NCI-H748 (cell line): ENCODE data around the gene WSB1.

Experiments used
- DNase-seq: peaks from one replicate; lab custom pipeline; 2025; ENCODE audit not compliant: unreplicated experiment; lab: John Stamatoyannopoulos, UW

WSB1 gene

DNA sequence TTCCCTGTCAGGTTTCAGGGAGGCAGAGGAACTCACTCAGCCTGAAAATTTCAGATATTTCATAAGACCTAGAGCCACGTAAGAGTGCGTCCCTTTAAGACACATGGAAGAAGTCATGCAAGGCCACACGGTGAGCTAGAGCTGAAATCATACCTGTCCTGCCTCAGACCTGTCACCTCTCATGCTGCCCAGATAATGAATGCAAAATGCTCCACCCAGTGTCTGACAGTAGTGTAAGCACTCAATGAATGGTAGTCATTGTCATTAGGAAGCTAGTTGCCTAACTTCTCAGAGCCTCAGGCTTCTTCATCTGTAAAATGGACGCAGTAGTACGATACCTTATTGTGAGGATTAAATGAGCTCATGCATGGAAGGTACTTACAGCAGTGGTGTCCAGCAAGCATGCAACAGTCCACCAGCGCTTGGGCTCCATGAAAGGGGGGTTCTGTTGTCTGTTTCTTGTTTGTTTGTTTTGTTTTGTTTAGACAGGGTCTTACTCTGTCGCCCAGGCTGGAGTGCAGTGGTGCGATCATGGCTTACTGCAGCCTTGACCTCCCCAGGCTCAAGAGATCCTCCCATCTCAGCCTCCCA, 60.7 kb downstream of the WSB1 start:
- DNase-seq, result peak; percentile 34

DNA sequence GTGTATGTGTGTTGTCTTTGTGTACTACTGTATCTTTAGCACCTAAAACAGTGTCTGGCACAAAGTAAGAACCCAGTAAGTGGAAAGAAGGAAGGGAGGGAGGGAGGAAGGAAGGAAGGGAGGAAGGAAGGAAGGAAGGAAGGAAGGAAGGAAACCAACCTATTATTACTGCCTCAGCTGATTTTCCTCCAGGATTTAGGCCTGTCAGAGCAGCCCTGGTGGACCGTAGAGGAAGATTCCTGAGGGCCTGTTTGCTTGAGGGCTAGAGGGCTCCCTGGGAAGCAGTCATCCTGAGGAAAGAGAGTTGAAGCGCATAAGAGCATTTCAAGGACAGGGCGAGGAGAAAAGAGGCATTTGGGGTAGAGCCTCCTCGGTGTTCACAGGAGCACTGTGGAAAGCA, 61.5 kb downstream of the WSB1 start:
- DNase-seq, result no peak

DNA sequence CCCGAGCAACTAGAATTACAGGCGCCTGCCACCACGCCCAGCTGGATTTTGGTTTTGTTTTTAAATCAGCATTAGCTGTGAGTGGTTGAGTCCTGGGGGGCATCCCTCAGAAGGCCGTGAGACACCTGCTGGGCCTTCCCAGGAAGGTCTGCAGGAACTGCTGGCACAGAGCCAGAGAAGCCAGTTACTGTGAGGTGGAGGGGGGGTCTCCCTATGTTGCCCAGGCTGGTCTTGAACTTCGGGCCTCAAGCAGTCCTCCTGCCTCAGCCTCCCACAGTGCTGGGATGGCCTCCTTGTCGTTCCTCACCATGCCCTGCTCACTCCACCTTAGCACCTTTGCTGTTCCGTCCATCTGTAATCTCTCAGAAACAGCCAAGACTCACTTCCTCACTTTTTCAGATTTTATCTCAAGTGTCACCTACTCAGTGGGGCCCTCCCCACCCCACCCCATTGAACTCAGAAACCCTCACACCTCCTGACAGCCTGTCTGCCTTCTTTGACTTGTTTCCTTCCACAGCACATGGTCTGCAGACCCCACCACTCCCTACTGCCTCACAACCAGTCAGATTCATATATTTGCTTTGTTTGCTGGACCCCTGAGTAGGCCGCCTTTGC, 62.3 kb downstream of the WSB1 start:
- peak; percentile 31 for DNase-seq

DNA sequence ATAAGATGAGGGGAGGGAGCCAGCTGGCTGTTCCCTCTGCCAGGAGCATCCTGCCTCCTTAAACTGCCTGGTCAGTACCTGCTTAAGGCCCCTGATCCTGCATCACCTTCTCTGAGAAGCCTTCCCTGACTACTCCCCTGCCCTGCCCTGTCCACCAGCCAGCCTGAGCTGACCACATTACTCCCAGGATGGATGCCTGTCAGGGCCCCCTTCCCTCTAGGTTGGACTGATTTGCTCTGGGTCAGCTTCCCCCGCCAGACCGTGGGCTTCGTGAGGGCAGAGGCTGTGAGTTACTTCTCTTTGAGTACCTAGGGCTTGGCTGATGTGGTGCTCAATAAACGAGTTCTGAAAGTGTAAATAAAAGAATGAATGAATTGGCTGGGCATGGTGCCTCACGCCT, 63.3 kb downstream of the WSB1 start:
- no peak for DNase-seq

DNA sequence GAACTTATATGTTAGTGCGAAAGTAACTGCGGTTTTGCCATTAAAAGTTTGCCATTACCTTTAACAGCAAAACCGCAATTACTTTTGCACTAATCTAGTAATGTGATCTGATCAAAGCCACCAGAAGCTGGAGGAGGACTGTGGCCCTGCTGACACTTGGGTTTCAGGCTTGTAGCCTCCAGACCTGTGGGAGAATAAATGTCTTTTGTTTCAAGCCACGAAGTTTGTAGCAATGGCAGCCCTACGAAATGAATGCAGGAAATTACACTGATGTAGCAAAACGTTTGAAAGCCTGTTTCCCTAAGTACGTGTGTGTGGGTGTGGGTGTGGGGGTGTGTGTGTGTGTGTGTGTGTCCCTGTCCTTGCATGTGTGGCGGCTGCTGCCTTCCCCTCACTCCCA, 66.6 kb downstream of the WSB1 start:
- DNase-seq, result no peak

DNA sequence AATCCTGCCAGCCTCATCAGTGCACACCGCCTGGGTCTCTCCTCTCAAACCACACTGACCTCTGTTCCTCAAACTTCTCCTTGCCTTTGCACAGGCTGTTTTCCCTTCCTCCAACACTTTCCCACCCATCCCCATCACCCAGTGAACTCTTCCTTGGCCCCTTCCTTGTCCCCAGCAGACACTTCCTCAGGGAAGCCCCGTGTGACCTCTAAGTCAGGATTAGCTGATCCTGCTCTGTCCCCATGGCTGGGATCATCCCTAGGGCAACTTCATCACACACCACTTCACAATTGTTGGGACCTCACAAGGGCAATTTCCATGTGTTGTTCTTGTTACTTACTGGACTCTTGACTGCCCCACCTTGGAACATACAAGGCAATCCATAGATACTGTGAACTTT, 67.8 kb downstream of the WSB1 start:
- no peak for DNase-seq

DNA sequence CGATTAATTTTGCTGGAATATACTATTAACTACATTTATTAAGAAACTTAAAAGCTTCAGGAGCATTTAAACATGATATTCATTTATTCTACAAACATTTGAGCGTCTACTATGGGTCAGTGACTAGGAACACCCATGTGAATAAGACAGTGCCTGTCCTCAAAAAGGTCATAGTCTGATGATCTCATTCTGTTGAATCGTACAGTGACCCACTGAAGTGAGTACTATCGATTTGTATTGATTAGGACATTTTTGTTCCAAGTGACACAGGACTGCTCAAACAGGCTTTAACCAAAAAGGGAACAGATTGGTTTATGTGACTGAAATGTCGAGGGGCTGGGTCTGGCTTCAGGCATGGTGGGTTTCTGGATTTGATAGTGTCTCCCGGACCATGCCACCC, 68.6 kb downstream of the WSB1 start:
- no peak for DNase-seq

DNA sequence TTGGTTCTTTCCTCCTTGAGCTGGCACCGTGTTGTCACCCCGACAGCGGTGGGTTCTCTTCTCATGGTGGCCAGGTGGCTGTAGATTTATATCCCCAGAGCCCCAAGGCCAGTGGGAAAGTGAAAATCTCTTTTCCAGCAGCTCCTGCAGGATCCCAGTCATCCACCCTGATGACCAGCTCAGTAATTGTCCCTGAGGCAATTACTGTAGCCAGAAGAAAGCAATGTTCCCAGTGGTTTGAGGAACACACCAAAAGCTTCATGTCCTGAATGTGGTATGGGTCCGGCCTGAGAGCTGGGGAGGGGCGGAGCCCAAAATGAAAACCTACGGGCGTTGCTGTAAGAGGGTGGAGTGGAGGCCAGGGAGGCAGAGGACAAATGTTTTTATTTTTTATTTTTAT, 69.0 kb downstream of the WSB1 start:
- no peak for DNase-seq

DNA sequence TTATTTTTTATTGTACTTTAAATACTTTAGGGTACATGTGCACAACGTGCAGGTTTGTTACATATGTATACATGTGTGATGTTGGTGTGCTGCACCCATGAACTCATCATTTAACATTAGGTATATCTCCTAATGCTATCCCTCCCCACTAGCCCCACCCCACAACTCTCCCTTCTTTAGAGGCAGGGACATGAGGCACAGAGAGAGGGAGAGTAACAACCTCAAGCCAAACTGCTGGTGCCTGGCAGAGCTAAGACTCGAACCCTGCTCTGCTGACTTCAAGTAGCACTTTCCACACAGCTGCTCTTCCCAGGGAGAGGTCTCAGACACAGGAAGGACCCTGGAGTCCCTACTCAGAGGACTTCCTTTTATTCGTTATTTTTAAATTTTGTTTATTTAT, 69.4 kb downstream of the WSB1 start:
- DNase-seq, result no peak
